HepG2 (cell line): ENCODE results near the gene PHYH. TPM values are rescaled to one million over a fixed set of nuclear protein-coding genes. Genes with fewer than 3 reads are reported as not detected.

Experiments used
- BRCA1 ChIP-seq: sonication (generic); formaldehyde crosslinking; IDR thresholded peaks from 2 replicates; pipeline ENCODE4 v1.4.0; 2020; ENCODE audit warnings: missing genetic modification reagents
- FOXP1 ChIP-seq, 2 experiments: fragments of 450-650 bp in 1 of 2; IDR thresholded peaks; 2 replicates each; pipeline ENCODE4 v1.6.1; 2017 to 2018; ENCODE audit warnings: antibody characterized with exemption in 1 of 2
- GATA4 ChIP-seq: sonication (generic); IDR thresholded peaks from 2 replicates; pipeline ENCODE4 v1.6.1; 2016; ENCODE audit warnings: antibody characterized with exemption, low read depth, borderline replicate concordance
- GZF1 ChIP-seq: sonication (generic); formaldehyde crosslinking; IDR thresholded peaks from 2 replicates; pipeline ENCODE4 v1.5.1; 2020; ENCODE audit warnings: mild to moderate bottlenecking, missing genetic modification reagents
- HNF4A ChIP-seq: sonication (generic); formaldehyde crosslinking; IDR thresholded peaks from 2 replicates; pipeline ENCODE4 v1.4.0; 2020; ENCODE audit warnings: missing genetic modification reagents
- JUND ChIP-seq: sonication (generic); formaldehyde crosslinking; IDR thresholded peaks from 2 replicates; pipeline ENCODE4 v1.8.0; 2022; ENCODE audit warnings: mild to moderate bottlenecking, missing genetic modification reagents
- KDM1A ChIP-seq: IDR thresholded peaks from 2 replicates; pipeline ENCODE4 v1.6.1; 2016; ENCODE audit warnings: missing compliant biosample characterization
- MAFK ChIP-seq, 2 experiments: IDR thresholded peaks in 1 of 2; conservative IDR thresholded peaks in 1 of 2; 2 replicates each; pipeline ENCODE4 v1.6.1; 2011; ENCODE audit warnings: improper control_type of control experiment in 2 of 2, low read length in 2 of 2
- MLLT10 ChIP-seq: sonication (generic); formaldehyde crosslinking; IDR thresholded peaks from 2 replicates; pipeline ENCODE4 v1.4.0; 2020; ENCODE audit warnings: missing genetic modification reagents
- MTF1 ChIP-seq: sonication (generic); formaldehyde crosslinking; IDR thresholded peaks from 2 replicates; pipeline ENCODE4 v1.5.0; 2020; ENCODE audit warnings: missing genetic modification reagents
- NCOA2 ChIP-seq: sonication (generic); formaldehyde crosslinking; IDR thresholded peaks from 2 replicates; pipeline ENCODE4 v1.8.0; 2022; ENCODE audit warnings: inconsistent platforms
- NR0B2 ChIP-seq: sonication (generic); formaldehyde crosslinking; IDR thresholded peaks from 2 replicates; pipeline ENCODE4 v1.4.0; 2020; ENCODE audit warnings: mild to moderate bottlenecking, missing genetic modification reagents
- NR1H2 ChIP-seq: sonication (generic); formaldehyde crosslinking; IDR thresholded peaks from 2 replicates; pipeline ENCODE4 v1.8.1; 2022; ENCODE audit warnings: low read depth, missing genetic modification reagents, borderline replicate concordance
- RBM22 ChIP-seq: fragments of 200-400 bp; formaldehyde crosslinking; optimal IDR thresholded peaks from 2 replicates; pipeline ENCODE3; 2017; ENCODE audit warnings: mild to moderate bottlenecking, low read length, moderate library complexity
- SRF ChIP-seq: IDR thresholded peaks from 2 replicates; pipeline ENCODE4 v1.6.1; 2011; ENCODE audit warnings: mild to moderate bottlenecking, low read depth, low read length, moderate library complexity
- TSC22D2 ChIP-seq: sonication (generic); formaldehyde crosslinking; IDR thresholded peaks from 2 replicates; pipeline ENCODE4 v1.5.1; 2020; ENCODE audit warnings: missing genetic modification reagents, mild to moderate bottlenecking, borderline replicate concordance
- YEATS4 ChIP-seq: sonication (generic); formaldehyde crosslinking; IDR thresholded peaks from 2 replicates; pipeline ENCODE4 v1.4.0; 2020; ENCODE audit warnings: missing genetic modification reagents, borderline replicate concordance
- ZBTB37 ChIP-seq: sonication (generic); formaldehyde crosslinking; IDR thresholded peaks from 2 replicates; pipeline ENCODE4 v1.4.0; 2020; ENCODE audit warnings: mild to moderate bottlenecking, missing genetic modification reagents
- ZNF142 ChIP-seq: sonication (generic); formaldehyde crosslinking; IDR thresholded peaks from 2 replicates; pipeline ENCODE4 v1.4.0; 2020; ENCODE audit warnings: missing genetic modification reagents
- ZNF3 ChIP-seq: IDR thresholded peaks from 2 replicates; pipeline ENCODE4 v1.7.0; 2017; ENCODE audit warnings: inconsistent platforms
- ZNF337 ChIP-seq: sonication (generic); formaldehyde crosslinking; IDR thresholded peaks from 2 replicates; pipeline ENCODE4 v1.5.1; 2020; ENCODE audit warnings: missing genetic modification reagents, low read depth, mild to moderate bottlenecking, borderline replicate concordance
- ZNF343 ChIP-seq: sonication (generic); formaldehyde crosslinking; IDR thresholded peaks from 2 replicates; pipeline ENCODE4 v1.4.0; 2020; ENCODE audit warnings: mild to moderate bottlenecking, missing genetic modification reagents
- ZNF451 ChIP-seq: sonication (generic); formaldehyde crosslinking; IDR thresholded peaks from 2 replicates; pipeline ENCODE4 v1.5.0; 2020; ENCODE audit warnings: mild to moderate bottlenecking, missing genetic modification reagents
- ZNF468 ChIP-seq: sonication (generic); formaldehyde crosslinking; IDR thresholded peaks from 2 replicates; pipeline ENCODE4 v1.8.0; 2022; ENCODE audit warnings: mild to moderate bottlenecking, moderate library complexity, missing genetic modification reagents
- ZNF674 ChIP-seq: sonication (generic); formaldehyde crosslinking; IDR thresholded peaks from 2 replicates; pipeline ENCODE4 v1.5.0; 2020; ENCODE audit warnings: low read depth, mild to moderate bottlenecking, missing genetic modification reagents
- polyA plus RNA-seq, 8 experiments: library from polyadenylated mRNA; depleted of rRNA in 3 of 8; stranded (reverse) in 7 of 8; unstranded in 1 of 8; fragments of >200 nt; fragmentation: Illumina TruSeq in 4 of 8; extraction: Trizol in 4 of 8; gene quantifications; 2 replicates each; pipeline versions ENCODE4 v1.2.1 to v1.2.3, GENCODE V29; 2011 to 2016; ENCODE audit warnings: low read depth in 4 of 8, missing spikeins in 1 of 8, mixed read lengths in 1 of 8; ENCODE audit not compliant: insufficient read depth in 1 of 8
- total RNA-seq, 5 experiments: library from RNA; depleted of rRNA; stranded (reverse); fragments of >200 nt; fragmentation: Illumina TruSeq; extraction: Trizol; gene quantifications; 2 replicates each; pipeline ENCODE4 v1.2.3, GENCODE V29; 2016; ENCODE audit warnings: low read depth in 1 of 5

Gene PHYH
- total and polyA plus RNA-seq, 2 of the 13 experiments (the other 11 are each of a cell fraction or from before 2014, with no cell fraction given), result 27.2 to 34.5 TPM

- TF ChIP-seq ZNF142 (no peak), ZNF451 (CRISPR knock-in tag) (no peak), MAFK (conservative IDR thresholded peaks at IDR 0.05 in 1 of 2, IDR thresholded peaks at IDR 0.05 in 1 of 2; ENCODE audit: low read length in 2 of 2) (no peak), MTF1 (CRISPR knock-in tag) (no peak), MLLT10 (no peak), NR0B2 (no peak), TSC22D2 (CRISPR knock-in tag) (no peak), ZNF337 (CRISPR knock-in tag) (no peak), NCOA2 (CRISPR knock-in tag) (no peak), ZNF3 (CRISPR knock-in tag) (no peak), ZBTB37 (no peak), ZNF343 (no peak), KDM1A (no peak), YEATS4 (CRISPR knock-in tag) (no peak), GATA4 (no peak), FOXP1 (IDR thresholded peaks at IDR 0.05) (no peak), FOXP1 (CRISPR knock-in tag; IDR thresholded peaks at IDR 0.05) (0 out of 2 replicates have a peak, but pooled peaks have one; percentile 6), NR1H2 (no peak), ZNF468 (CRISPR knock-in tag) (no peak), RBM22 (no peak), HNF4A (CRISPR knock-in tag) (peak; percentile 71; the same call in 1 of the 2 replicates), ZNF674 (CRISPR knock-in tag) (no peak), SRF (no peak), GZF1 (CRISPR knock-in tag) (no peak), JUND (CRISPR knock-in tag) (no peak), BRCA1 (CRISPR knock-in tag) (no peak)
These were observed 972 bp downstream of the PHYH start (continued) for GRCh38 chr10:13298748-13299436.
